Sigmoid colon (tissue), 4 donors: ENCODE measurements around the gene CACNG1.

Experiments
- CTCF ChIP-seq, 4 experiments: fragments of 450-650 bp in 3 of 4; fragments of 200-600 bp in 1 of 4; IDR thresholded peaks; one replicate each; pipeline ENCODE4 v1.5.1; 2016 to 2019; ENCODE audit warnings: antibody characterized with exemption in 4 of 4, mild to moderate bottlenecking in 3 of 4, moderate library complexity in 2 of 4
- POLR2AphosphoS5 ChIP-seq, 4 donors: sonication (generic); formaldehyde crosslinking; IDR thresholded peaks; one replicate each; pipeline ENCODE4 v1.6.1; 2017; ENCODE audit warnings: antibody characterized with exemption in 4 of 4

- no peak for TF ChIP-seq CTCF (IDR thresholded peaks at IDR 0.05)
- TF ChIP-seq POLR2AphosphoS5 (IDR thresholded peaks at IDR 0.05): no peak
Measured at GRCh38 chr17:67035131-67036083, 8.9 kb upstream of the CACNG1 start.
